D721Med (cell line): Measurements from ENCODE around the gene SDF4.

Experiments used
- DNase-seq: peaks from one replicate; pipeline ENCODE4 v3.0.0; 2011; ENCODE audit warnings: low spot score; ENCODE audit not compliant: insufficient read length
- FAIRE-seq: peaks from 2 replicates; lab custom pipeline; 2011; peaks lifted over from hg19 to GRCh38; lab: Jason Lieb, UNC
- TF ChIP-seq, protein P1 (sequence below): IDR thresholded peaks from 2 replicates; pipeline ENCODE4 v1.5.1; 2012; ENCODE audit warnings: mild to moderate bottlenecking, control low read depth; ENCODE audit not compliant: insufficient read depth; ENCODE audit errors: missing control alignments

The SDF4 gene

DNA sequence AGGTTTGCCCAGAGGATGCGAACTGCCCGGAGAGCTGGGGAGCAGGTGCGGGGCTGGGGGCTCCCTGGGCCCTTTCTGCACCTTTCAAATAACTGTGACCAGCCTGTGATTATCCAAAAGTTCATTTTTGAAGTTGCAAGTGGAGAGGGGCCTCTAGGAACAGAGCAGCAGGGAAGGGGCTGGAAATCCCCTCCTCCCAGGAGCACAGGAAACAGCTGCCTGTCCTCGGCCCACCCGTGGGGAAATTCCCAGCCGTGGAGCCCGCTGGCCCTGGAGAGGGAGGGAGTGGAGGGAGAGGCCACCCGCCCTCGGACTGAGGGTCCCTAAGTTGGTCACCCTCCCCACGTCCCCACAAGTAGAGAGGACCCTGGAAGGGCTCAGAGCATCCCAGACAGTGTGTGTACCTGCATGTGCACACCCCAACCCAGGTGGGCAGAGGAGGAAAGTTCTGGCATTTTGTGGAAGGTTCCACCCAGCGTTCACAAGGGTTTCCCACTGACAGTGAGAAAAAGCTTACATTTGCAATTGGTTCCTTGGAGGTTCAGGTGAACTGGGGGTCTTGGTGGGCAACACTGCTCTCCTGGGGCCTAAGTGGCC lies 16.6 kb downstream of the SDF4 start:
- TF ChIP-seq, protein P1, sequence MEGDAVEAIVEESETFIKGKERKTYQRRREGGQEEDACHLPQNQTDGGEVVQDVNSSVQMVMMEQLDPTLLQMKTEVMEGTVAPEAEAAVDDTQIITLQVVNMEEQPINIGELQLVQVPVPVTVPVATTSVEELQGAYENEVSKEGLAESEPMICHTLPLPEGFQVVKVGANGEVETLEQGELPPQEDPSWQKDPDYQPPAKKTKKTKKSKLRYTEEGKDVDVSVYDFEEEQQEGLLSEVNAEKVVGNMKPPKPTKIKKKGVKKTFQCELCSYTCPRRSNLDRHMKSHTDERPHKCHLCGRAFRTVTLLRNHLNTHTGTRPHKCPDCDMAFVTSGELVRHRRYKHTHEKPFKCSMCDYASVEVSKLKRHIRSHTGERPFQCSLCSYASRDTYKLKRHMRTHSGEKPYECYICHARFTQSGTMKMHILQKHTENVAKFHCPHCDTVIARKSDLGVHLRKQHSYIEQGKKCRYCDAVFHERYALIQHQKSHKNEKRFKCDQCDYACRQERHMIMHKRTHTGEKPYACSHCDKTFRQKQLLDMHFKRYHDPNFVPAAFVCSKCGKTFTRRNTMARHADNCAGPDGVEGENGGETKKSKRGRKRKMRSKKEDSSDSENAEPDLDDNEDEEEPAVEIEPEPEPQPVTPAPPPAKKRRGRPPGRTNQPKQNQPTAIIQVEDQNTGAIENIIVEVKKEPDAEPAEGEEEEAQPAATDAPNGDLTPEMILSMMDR, result no peak
- FAIRE-seq (no peak), DNase-seq (no peak)

DNA sequence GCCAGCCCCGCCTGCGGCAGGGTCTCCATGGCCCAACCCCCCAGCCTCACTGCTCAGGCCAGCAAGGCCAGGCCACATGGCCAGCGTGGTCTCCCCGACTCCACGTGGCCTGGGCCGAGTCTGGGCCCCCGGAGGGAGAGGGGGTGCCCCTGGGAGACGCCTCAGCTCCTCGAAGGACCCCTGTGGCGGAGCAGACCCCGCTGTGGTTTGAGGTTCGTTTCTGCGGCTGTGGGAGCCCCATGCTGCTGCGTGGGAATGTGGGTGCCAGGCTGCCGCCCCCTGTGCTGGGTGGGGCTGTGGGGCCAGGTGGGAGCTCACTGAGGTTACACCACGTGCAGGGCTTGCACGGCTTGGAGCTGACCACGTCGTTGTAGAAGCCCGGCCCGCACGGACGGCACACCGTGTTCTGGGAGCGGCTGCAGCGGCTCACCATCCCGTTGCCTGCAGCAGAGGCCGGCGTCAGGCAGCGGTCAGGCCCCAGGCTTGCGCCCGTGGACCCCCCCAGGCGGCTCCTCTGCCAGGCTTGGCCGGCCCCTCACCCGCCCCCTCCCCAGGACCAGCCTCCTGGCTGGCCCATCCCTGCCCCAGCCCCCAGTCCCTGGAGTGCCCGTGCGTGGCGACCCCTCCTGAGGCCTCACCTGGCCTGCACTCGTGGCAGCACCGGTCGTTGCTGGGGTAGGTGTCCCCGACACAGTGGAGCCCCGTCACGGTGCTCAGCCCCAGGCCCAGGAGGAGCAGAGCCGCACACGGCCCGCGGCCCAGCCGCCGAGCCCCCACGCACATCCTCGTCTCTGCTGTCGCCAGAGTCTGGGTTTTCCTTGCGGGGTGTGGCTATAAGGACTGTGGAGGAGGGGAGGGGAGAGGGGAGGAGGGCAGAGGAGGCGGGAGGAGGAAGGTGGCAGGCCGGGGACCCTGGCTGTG lies 18.2 kb downstream of the SDF4 start, which contains the start of gene TNFRSF4:
Gene TNFRSF4, minus strand, starts transcription at position 809 of the 921 bp plus-strand sequence. Its CDS starts 26 bp downstream, at position 783.
- no peak for FAIRE-seq
- TF ChIP-seq, protein P1, result no peak
- no peak for DNase-seq

DNA sequence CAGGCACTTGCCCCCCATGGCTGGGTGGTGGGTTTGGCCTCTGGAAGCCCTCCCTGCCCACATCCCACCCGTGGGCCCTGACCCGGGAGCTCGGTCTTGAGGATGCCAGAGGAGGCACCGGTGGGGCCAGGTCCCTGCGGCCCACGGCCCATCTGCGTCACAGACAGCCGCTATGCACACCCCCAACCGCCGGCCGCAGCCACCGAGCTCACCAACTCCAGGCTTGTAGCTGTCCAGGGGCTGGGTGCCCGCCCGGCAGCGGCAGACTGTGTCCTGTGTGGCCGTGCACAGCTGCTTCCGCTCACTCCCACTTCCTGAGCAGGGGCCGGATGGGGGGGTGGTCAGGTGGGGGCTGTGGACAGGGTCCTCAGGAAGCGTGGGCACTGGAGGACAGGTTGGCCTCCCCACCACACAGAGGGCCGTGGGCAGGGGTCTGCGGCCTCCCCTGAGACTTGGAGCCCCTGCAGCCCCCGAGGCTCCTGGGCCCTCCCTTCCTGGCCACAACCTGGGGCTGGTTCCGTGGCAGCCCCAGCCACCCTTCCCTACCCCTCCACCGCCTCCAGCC lies 18.9 kb downstream of the SDF4 start:
- FAIRE-seq (no peak), DNase-seq (no peak)
- TF ChIP-seq, protein P1, result no peak

DNA sequence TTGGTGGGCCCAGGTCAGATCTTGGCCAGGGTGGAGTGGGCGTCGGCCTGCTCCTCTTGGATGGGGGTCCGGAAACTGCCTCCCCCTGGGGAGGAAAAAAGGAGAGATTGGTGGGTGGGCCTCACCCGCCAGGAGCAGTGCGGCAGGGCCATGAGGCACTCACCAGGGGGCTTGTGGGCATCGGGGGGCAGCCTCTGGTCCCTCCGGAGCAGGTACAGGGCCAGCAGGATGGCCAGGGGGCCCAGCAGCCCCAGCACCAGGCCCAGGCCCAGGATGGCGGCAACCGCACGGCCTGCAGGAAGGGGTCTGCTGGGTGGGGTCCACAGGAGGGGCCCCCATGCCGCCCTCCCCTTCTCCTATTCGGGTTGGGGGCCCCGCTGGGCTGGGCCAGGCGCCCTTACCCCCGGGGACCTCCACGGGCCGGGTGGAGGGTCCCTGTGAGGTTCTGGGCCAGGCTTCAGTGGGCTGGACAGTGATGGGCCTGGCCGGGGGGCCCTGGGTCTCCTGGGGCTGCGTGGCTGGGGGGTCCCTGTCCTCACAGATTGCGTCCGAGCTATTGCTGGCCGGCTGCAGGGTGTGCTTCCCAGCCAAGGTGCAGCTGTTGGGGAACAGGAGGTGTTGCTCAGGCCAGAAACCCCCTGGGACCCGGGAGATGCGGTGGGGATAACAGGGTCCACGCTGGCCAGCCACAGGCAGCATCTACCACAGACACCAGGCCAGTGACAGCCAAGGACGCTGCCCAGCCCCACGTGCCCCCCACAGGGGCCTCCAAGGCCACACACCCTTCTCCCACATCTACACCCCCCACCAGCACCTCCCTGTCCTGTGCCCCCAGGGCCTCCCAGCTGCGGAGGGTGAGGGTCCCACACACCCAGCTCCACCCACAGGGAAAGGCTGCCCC lies 20.0 kb downstream of the SDF4 start:
- no peak for DNase-seq
- TF ChIP-seq, protein P1, result no peak
- FAIRE-seq, result no peak

DNA sequence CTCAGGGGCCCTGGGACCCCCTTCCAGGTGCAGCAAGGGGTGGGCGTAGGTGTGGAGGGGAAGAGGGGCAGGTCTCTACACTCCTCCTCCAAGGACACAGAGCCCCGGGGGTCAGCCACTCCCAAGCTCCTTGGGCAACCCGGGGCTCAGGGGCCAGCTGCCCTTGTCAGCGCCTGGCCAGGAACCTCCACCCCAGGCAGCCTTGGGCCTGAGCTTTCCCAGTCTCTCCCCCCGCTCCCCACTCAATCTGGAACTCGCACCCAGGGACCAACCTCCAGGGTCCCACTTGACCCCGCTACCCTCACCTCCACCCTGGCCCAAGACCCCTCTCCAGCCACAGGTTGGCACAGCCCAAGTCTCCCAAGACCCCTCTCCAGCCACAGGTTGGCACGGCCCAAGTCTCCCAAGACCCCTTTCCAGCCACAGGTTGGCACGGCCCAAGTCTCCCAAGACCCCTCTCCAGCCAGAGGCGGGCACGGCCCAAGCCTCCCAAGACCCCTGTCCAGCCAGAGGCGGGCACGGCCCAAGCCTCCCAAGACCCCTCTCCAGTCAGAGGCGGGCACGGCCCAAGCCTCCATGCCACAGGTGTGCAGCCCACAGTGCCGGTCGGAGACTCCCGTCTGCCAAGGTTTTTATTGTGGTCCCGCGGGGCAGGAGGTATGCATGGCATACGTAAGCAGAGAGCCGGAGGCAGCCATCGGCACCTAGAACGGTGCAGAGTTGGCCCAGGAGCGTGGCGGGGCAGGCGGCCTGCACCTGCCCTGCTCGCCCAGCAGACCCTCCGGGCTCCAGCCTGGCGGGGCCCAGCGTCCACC lies 20.9 kb downstream of the SDF4 start:
- FAIRE-seq (no peak), DNase-seq (no peak)
- TF ChIP-seq, protein P1, result no peak

DNA sequence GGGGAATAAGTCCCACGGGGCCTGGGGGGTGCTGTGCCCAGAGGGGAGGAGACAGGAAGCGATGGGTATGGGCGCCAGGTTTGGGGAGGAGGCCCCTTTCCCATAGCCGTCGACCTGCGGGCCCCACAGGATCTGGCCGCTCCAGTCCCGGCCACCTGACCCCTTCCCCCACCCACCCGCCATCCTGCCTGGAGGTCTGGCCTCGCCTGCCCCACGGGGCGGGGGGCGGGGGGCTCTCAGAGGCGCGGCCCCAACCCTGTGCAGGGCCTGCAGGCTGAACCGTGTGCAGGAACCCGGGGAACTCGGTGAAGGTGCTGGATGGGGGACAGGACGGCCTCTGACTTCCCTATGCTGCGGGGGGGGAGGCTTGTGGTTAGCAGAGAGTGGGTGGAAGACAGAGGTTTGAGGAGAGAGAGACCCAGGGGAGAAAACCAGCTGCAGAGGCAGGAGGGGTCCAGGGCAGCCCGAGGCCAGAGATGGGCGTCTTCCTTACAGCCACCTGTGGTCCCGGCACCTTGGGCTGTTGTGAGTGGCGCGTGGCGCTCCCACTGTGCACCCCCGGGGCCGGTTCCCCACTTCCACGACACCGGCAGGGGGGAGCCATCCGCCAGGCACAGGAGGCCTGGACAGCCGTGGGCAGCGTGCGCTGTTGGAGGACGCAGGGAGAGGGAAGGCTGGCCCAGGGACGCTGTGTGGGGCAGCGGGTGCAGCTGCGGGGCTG lies 22.9 kb downstream of the SDF4 start:
- FAIRE-seq (no peak), DNase-seq (no peak)
- TF ChIP-seq, protein P1, result no peak
